Anterior cingulate cortex (tissue), 58 donors: ENCODE data around the gene AK5.
"Not testable (repeated sequence)": the region's sequence is repeated elsewhere in the genome, so short reads cannot be mapped to it uniquely, and the experiment has no call there.

Experiments
- DNase-seq, 58 donors: peaks; one replicate each; lab custom pipeline; 2025; lab: John Stamatoyannopoulos, UW

The AK5 gene

DNA sequence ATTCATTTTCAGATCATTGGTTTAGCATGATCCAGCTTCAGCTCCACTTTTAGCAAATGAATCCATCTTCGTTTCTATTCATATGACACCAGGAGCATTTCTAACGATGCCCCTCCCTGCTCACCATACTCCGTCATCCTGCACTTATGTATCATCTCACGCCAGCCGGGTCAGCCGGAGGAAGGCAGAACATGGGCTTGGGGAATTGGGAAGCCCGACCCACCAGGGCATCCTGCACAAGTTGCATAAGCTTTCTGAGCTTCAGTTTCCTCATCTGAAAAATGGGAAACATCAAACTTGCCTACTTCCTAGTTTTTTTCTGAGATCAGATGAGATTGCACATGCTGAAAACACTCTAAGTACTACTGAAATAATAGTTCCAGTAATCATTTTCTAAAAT lies 194.7 kb downstream of the AK5 start:
- DNase-seq: no peak

GRCh38 chr1:77484334-77484733 lies 202.5 kb downstream of the AK5 start:
- DNase-seq: no peak

DNA sequence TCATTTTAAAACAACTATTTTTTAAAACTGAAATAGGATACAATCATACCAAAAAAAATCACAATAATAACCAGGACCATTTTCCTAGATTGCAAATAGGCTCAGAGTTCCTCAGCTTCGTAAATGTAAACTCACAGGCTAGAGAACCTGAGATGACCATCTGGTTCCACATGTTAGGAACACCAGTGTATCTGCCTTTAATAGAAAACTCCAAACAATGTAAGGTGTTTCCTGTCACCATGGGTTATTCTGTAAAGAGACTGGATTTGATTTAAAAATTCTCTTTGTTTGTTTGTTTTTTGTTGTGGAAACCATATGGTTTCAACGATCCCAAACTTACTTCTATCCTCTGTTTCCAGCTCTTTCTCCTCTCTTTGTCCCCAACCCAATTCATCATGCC lies 203.1 kb downstream of the AK5 start:
- DNase-seq: no peak

DNA sequence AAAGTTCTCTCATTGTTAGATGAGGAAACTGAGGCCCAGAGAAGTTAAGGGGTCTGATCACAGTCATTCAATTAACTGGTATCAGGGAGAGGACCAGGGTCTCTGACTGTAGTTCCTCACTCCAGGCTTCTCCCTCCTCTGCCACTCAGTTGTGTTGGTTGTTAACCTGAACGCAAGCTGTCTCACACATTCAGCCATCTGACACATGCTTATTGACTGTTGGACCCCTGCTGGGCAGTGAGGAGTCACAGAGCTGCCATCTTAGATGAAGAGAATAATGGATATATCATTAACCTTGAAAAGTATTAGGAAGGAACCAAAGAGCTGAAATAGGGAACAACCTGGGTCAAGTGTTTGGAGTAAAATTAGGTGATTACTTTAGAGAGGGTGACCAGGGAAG lies 205.8 kb downstream of the AK5 start:
- DNase-seq: no peak

- peak in 3 of 58 donors; percentile 19 to 42 (median 22) for DNase-seq
These were observed 208.1 kb downstream of the AK5 start for GRCh38 chr1:77489910-77490309.

- DNase-seq: no peak
These were observed 212.2 kb downstream of the AK5 start for GRCh38 chr1:77494026-77494425.

GRCh38 chr1:77498918-77499317 lies 217.1 kb downstream of the AK5 start:
- no peak for DNase-seq

- no peak for DNase-seq
These were observed 217.6 kb downstream of the AK5 start for GRCh38 chr1:77499466-77499865.

DNA sequence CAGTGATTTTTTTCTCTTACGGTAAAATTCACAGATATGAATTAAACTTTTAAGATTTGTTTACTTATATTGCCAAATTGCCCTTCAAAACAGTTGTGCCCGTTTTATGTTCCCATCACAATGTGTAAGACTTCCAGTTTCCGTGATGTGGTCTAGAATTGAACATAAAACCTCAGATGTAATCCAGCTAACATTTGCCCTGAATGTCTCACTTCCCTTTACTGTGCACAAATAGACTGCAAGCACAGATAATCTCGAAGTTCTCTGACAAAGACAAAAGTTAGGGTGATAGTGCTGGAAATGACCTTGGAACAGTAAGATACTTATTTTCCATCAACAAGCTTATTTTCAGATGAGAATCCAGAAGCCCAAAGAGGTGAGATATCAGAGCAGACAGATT lies 223.2 kb downstream of the AK5 start:
- no peak for DNase-seq

DNA sequence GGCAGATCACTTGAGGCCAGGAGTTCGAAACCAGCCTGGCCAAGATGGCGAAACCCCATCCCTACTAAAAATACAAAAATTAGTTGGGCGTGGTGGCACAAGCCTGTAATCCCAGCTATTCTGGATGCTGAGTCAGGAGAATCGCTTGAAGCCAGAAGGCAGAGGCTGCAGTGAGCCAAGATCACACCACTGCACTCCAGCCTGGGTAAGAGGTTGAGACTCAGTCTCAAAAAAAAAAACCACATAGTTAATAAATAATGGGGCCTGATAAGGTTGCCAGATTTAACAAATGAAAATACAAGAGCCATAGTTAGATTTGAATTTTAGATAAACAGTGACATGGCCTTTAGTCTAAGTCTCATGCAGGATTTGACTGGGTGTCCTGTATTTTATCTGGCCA lies 225.0 kb downstream of the AK5 start:
- no peak for DNase-seq

DNA sequence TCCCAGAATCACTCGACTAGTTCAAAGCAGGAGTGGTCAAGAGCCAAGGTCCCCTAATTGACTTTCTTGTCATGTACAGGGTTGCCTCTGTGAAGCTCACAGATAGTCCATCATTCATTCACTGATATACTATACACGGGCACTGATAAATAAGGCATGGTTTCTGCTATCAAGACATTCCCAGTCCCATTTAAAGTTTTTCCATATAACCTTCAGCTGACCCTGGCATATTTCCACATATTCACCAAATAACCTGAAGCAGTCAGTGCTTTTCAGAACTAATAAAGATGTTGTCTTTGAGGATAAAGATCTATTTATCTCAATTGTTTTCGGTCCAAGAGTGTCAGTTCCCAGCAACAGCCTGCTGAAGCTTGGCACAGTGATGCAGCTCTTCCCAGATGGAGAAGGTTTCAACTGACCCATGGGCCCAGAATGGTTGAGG lies 227.3 kb downstream of the AK5 start:
- peak in 2 of 58 donors; percentile 17 to 42 for DNase-seq

DNA sequence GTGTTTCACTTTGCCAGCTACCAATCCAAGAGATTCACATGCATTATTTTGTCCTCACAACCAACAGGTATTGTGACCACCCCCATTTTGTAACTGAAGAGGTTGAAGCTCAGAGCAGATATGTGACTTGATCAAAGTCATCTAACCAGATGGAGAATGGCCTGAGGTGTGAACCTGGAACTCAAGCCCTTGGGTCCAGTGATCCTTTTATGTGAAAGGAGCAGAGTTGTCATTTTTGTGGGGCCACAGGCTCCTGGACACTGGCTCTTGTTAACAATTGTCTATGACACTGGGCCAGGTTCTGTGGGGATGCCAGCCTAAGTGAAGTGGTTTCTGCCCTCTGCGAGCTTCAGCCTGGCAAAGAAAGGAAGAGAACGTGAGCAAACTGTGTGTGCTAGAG lies 228.1 kb downstream of the AK5 start:
- no peak for DNase-seq

GRCh38 chr1:77511440-77511840 lies 229.6 kb downstream of the AK5 start:
- DNase-seq: no peak

DNA sequence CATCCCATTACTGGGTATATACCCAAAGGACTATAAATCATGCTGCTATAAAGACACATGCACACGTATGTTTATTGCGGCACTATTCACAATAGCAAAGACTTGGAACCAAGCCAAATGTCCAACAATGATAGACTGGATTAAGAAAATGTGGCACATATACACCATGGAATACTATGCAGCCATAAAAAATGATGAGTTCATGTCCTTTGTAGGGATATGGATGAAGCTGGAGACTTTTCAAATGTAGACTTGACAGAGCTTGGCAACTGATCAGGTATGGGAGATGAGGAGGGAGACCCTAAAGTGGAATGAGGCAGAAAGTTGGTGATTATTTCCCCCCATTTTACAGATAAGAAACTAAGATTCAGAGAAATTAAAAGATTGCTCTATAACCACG lies 230.8 kb downstream of the AK5 start:
- DNase-seq: not testable (repeated sequence)

GRCh38 chr1:77513839-77514763 lies 232.3 kb downstream of the AK5 start:
- peak in 30 of 58 donors; percentile 8 to 71 (median 28) for DNase-seq

GRCh38 chr1:77514921-77515776 lies 233.3 kb downstream of the AK5 start:
- peak in 35 of 58 donors; percentile 8 to 78 (median 45) for DNase-seq

GRCh38 chr1:77516106-77516505 lies 234.3 kb downstream of the AK5 start:
- DNase-seq: no peak

DNA sequence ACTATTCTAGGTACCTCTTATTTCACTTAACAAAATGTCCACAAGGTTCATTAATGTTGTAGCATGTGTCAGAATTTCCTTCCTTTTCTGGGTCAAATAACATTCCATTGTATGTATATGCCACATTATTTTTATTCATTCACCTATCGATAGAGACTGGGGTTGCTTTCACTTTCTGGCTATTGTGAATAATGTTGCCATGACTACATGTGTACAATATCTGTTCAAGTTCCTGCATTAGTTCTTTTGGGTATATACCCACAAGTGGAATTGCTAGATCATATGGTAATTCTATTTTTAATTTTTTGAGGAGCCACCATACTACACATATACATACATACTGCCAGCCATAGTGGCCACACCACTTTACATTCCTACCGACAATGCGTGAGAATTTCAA lies 242.2 kb downstream of the AK5 start:
- no peak for DNase-seq

- DNase-seq: not testable (repeated sequence)
These were observed 249.3 kb downstream of the AK5 start for GRCh38 chr1:77531149-77531548.

- not testable (repeated sequence) for DNase-seq
These were observed 249.9 kb downstream of the AK5 start for GRCh38 chr1:77531596-77532280.

DNA sequence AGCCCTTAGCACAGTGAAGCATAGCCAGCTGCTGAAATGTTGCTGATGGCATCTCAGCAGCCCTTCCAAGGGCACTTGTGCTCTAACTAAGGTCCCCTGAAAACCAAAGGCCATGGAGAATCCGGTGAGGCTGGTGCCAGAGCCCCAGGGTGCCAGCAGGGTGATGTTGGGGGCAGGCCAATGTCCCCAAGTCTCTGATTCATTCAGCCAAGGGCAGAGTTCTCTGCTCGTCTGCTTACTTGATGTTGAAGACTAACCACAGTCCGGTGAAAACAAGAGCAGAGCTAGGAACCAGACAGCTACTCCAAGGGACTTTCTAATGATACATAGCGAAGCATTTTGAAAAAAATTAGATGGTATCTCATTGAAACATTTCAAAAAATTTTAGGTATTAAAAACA lies 250.8 kb downstream of the AK5 start:
- DNase-seq: no peak
